Endothelial cell of umbilical vein (primary cell): ENCODE measurements around the gene RPP25L. TPM values are rescaled to one million over a fixed set of nuclear protein-coding genes. Genes with fewer than 3 reads are reported as not detected.

Source experiments
- BruUV-seq: library from RNA; stranded (reverse); fragments of 400-500 nt; replicated peaks from 2 replicates; lab custom pipeline; 2021; lab: Mats Ljungman, UMichigan
- CTCF ChIA-PET: fragments of 300-600, 350-600 bp; sonication (Branson Sonifier 250); formaldehyde crosslinking; loops from one replicate; lab custom pipeline; 2021; ENCODE audit warnings: antibody characterized with exemption, inconsistent platforms; lab: Charles Lee
- POLR2A ChIA-PET: fragments of 300-600, 350-600 bp; sonication (Branson Sonifier 250); formaldehyde crosslinking; loops from one replicate; lab custom pipeline; 2021; ENCODE audit warnings: antibody characterized with exemption, inconsistent platforms; lab: Charles Lee
- DNase-seq: peaks from one replicate; pipeline ENCODE4 v3.0.0-alpha.2; 2011; ENCODE audit warnings: low read depth, low spot score
- FAIRE-seq: peaks from 2 replicates; lab custom pipeline; 2011; peaks lifted over from hg19 to GRCh38; lab: Jason Lieb, UNC
- H2AFZ ChIP-seq: 2 replicates; pipeline ENCODE4 v1.6.0; 2012; ENCODE audit warnings: low read depth, low read length, control low read depth, inconsistent platforms
- H3K27ac ChIP-seq: 2 replicates; pipeline ENCODE4 v1.5.1; 2011; ENCODE audit warnings: low read depth, mild to moderate bottlenecking, control low read depth, low read length, moderate library complexity; ENCODE audit not compliant: insufficient read depth
- H3K27me3 ChIP-seq, 2 experiments: 2 replicates each; pipeline versions ENCODE4 v1.6.0 to v1.6.1; 2011; ENCODE audit warnings: low read length in 2 of 2, mixed read lengths in 1 of 2; ENCODE audit not compliant: control insufficient read depth in 2 of 2, insufficient read depth in 2 of 2
- H3K36me3 ChIP-seq, 2 experiments: 2 replicates in 1 of 2; 3 replicates in 1 of 2; pipeline ENCODE4 v1.5.1; 2011; ENCODE audit warnings: low read length in 2 of 2, mild to moderate bottlenecking in 1 of 2, moderate library complexity in 1 of 2; ENCODE audit not compliant: control insufficient read depth in 2 of 2, insufficient read depth in 2 of 2; ENCODE audit errors: extremely low read depth in 1 of 2
- H3K4me1 ChIP-seq: 3 replicates; pipeline ENCODE4 v1.5.1; 2011; ENCODE audit warnings: mild to moderate bottlenecking, low read length; ENCODE audit not compliant: control insufficient read depth, insufficient read depth; ENCODE audit errors: extremely low read depth
- H3K4me2 ChIP-seq: 2 replicates; pipeline ENCODE4 v1.6.1; 2011; ENCODE audit warnings: low read length, control low read depth, mixed read lengths; ENCODE audit not compliant: insufficient read depth
- H3K4me3 ChIP-seq, 3 experiments: fragments of 200-600 bp in 1 of 3; sonication (generic), shearing (Covaris generic) in 1 of 3; replicated peaks in 1 of 3; 2 replicates each; pipeline ENCODE4 v1.5.1; 2011 to 2016; ENCODE audit warnings: control low read depth in 3 of 3, low read length in 3 of 3, mild to moderate bottlenecking in 2 of 3, inconsistent platforms in 1 of 3, low read depth in 1 of 3, moderate library complexity in 1 of 3; ENCODE audit not compliant: insufficient read depth in 1 of 3
- H3K79me2 ChIP-seq: 2 replicates; pipeline ENCODE4 v1.6.0; 2012; ENCODE audit warnings: low read length, inconsistent platforms; ENCODE audit not compliant: control insufficient read depth, insufficient read depth
- H3K9ac ChIP-seq: replicated peaks from 2 replicates; pipeline ENCODE3; 2011; ENCODE audit warnings: low read length, control low read depth; ENCODE audit not compliant: insufficient read depth; ENCODE audit errors: extremely low read depth
- H3K9me1 ChIP-seq: replicated peaks from 3 replicates; pipeline ENCODE4 v1.6.0; 2011; ENCODE audit warnings: mild to moderate bottlenecking, low read length; ENCODE audit not compliant: control insufficient read depth, insufficient read depth; ENCODE audit errors: extremely low read depth
- H3K9me3 ChIP-seq: replicated peaks from 2 replicates; pipeline ENCODE4 v1.5.1; 2012; ENCODE audit warnings: low read length, inconsistent platforms; ENCODE audit not compliant: control insufficient read depth, insufficient read depth
- H4K20me1 ChIP-seq: replicated peaks from 2 replicates; pipeline ENCODE3; 2011; ENCODE audit warnings: mild to moderate bottlenecking, low read length; ENCODE audit not compliant: control insufficient read depth, insufficient read depth; ENCODE audit errors: extremely low read depth
- CTCF ChIP-seq, 2 donors: IDR thresholded peaks; 1 replicate in 1 of 2; 2 replicates in 1 of 2; pipeline ENCODE4 v1.5.1; 2011; ENCODE audit warnings: low read length in 2 of 2, mild to moderate bottlenecking in 2 of 2, moderate library complexity in 2 of 2, control low read depth in 1 of 2, inconsistent platforms in 1 of 2, low read depth in 1 of 2; ENCODE audit not compliant: insufficient read depth in 1 of 2; ENCODE audit errors: extremely low read depth in 1 of 2
- MAX ChIP-seq: IDR thresholded peaks from 2 replicates; pipeline ENCODE4 v1.6.1; 2011; ENCODE audit not compliant: insufficient read depth, insufficient read length
- POLR2AphosphoS5 ChIP-seq: IDR thresholded peaks from 2 replicates; pipeline ENCODE4 v1.6.1; 2012; ENCODE audit warnings: low read depth, mild to moderate bottlenecking, control low read depth, low read length, moderate library complexity; ENCODE audit not compliant: insufficient read depth
- dilution Hi-C: fragments of 300-500 bp; cut with MboI; formaldehyde crosslinking; loops from one replicate; pipeline ENCODE4 v1.15.0; 2019; ENCODE audit warnings: low sequenced_read_pairs; ENCODE audit not compliant: extremely low pct_ligation_motif_present
- intact Hi-C: fragments of 100-400 bp; cut with micrococcal nuclease; formaldehyde crosslinking; loops from one replicate; pipeline ENCODE4 v1.10.0; 2022
- polyA plus RNA-seq, 4 experiments: library from polyadenylated mRNA; depleted of rRNA in 3 of 4; stranded (reverse) in 3 of 4; unstranded in 1 of 4; fragments of >200 nt; gene quantifications; 2 replicates each; pipeline versions ENCODE4 v1.2.1 to v1.2.3, GENCODE V29; 2011 to 2012; ENCODE audit warnings: missing spikeins in 1 of 4
- total RNA-seq: library from RNA; stranded (reverse); gene quantifications from 2 replicates; pipeline ENCODE4 v1.2.3, GENCODE V29; 2021

Gene RPP25L
- total and polyA plus RNA-seq, 2 donors (not counting 3 experiments of a cell fraction or from before 2014, with no cell fraction given): 15.7 to 41.0 TPM

GRCh38 chr9:34612788-34613390 lies 992 bp upstream of the RPP25L start:
- peak; percentile 25 for TF ChIP-seq POLR2AphosphoS5
- no peak for TF ChIP-seq MAX
- TF ChIP-seq CTCF (IDR thresholded peaks at IDR 0.05; ENCODE audit: extremely low read depth in 1 of 2, insufficient read depth in 1 of 2, low read depth in 1 of 2, low read length in 2 of 2): peak; percentile 83 to 94
- peaks cover 13% of the 10 kb centered on the region for H3K4me1 ChIP-seq
- H3K27me3 ChIP-seq: no peaks in the 10 kb centered on the region
- H2AFZ ChIP-seq: peak overlapping the region; percentile 94
- ChIA-PET CTCF (interaction anchor here (0.6 to 7.1 kb wide), 13 partner anchors 7 to 90 kb away, joined by 3 to 130 read pairs (median 4); partner anchors contain the start of genes DCTN3 and SIGMAR1), POLR2A (interaction anchor here (1.5 kb wide), 1 partner anchor 22 kb away, joined by 3 read pairs; no protein-coding TSS in a partner anchor)
- intact Hi-C loops: loop anchor here (1.0 to 5.0 kb wide), 3 partner anchors 21 to 156 kb away; partner anchors contain the start of genes DNAI1 and FAM219A
- no peak overlapping the region for H3K27ac ChIP-seq
- H3K36me3 ChIP-seq: peaks cover 0 to 12% of the 10 kb centered on the region in 2 experiments
- no peaks in the 10 kb centered on the region for H4K20me1 ChIP-seq
- BruUV-seq: no TSS peak
- H3K9me3 ChIP-seq: no peaks in the 10 kb centered on the region
- peaks cover 2% of the 10 kb centered on the region for H3K79me2 ChIP-seq
- peak; percentile 72 for DNase-seq
- peak overlapping the region; percentile 71 for H3K4me2 ChIP-seq
- H3K9me1 ChIP-seq: no peaks in the 10 kb centered on the region
- dilution Hi-C loops: no loop called here
- H3K4me3 ChIP-seq: peak overlapping the region; percentile 21 to 79 (median 41)
- FAIRE-seq: peak; percentile 92
- peak overlapping the region; percentile 93 for H3K9ac ChIP-seq
